H1 (cell line): ENCODE results near the gene SMTN. TPM values are rescaled to one million over a fixed set of nuclear protein-coding genes. Genes with fewer than 3 reads are reported as not detected.

ENCODE experiments used
- CTCF ChIA-PET: fragments of 300-600 bp; sonication (Branson Sonifier 250); formaldehyde crosslinking; loops from one replicate; lab custom pipeline; 2021; ENCODE audit not compliant: partially characterized antibody; lab: Charles Lee
- POLR2A ChIA-PET: fragments of 300-600 bp; sonication (Branson Sonifier 250); formaldehyde crosslinking; loops from one replicate; lab custom pipeline; 2021; ENCODE audit warnings: inconsistent platforms; ENCODE audit not compliant: partially characterized antibody; lab: Charles Lee
- DNase-seq, 2 experiments: peaks; one replicate each; pipeline versions ENCODE4 v3.0.0 to v3.0.0-alpha.2; 2010 to 2022; ENCODE audit warnings: low spot score in 2 of 2, low read depth in 1 of 2, mixed read lengths in 1 of 2
- FAIRE-seq: peaks from 2 replicates; lab custom pipeline; 2011; peaks lifted over from hg19 to GRCh38; lab: Jason Lieb, UNC
- H2AFZ ChIP-seq: 2 replicates; pipeline ENCODE4 v1.8.1; 2012; ENCODE audit warnings: low read length, inconsistent platforms
- H2AK5ac ChIP-seq: 2 replicates; pipeline ENCODE4 v1.6.1; 2013; ENCODE audit warnings: low read depth, low read length
- H2BK120ac ChIP-seq: replicated peaks from 2 replicates; pipeline ENCODE3; 2013; ENCODE audit warnings: low read depth, low read length, inconsistent platforms
- H2BK12ac ChIP-seq: 2 replicates; pipeline ENCODE4 v1.6.1; 2013; ENCODE audit warnings: low read depth, low read length
- H2BK15ac ChIP-seq: 2 replicates; pipeline ENCODE4 v1.6.1; 2013; ENCODE audit warnings: low read length
- H2BK20ac ChIP-seq: 2 replicates; pipeline ENCODE4 v1.6.1; 2013; ENCODE audit warnings: low read length
- H2BK5ac ChIP-seq: 2 replicates; pipeline ENCODE4 v1.6.1; 2013; ENCODE audit warnings: low read depth, low read length
- H3K14ac ChIP-seq: 2 replicates; pipeline ENCODE4 v1.6.1; 2013; ENCODE audit warnings: inconsistent platforms; ENCODE audit not compliant: insufficient read length
- H3K18ac ChIP-seq: 2 replicates; pipeline ENCODE4 v1.6.1; 2013; ENCODE audit warnings: low read length; ENCODE audit errors: extremely low read depth
- H3K23ac ChIP-seq: 2 replicates; pipeline ENCODE4 v1.6.1; 2013; ENCODE audit warnings: inconsistent platforms; ENCODE audit not compliant: insufficient read length
- H3K23me2 ChIP-seq: 2 replicates; pipeline ENCODE4 v1.6.1; 2013; ENCODE audit warnings: low read depth, low read length
- H3K27ac ChIP-seq: 2 replicates; pipeline ENCODE4 v1.6.1; 2011; ENCODE audit warnings: low read depth, low read length, inconsistent platforms
- H3K27me3 ChIP-seq, 4 experiments: replicated peaks in 1 of 4; 1 replicate in 1 of 4; 2 replicates in 3 of 4; pipeline versions ENCODE4 v1.6.1 to v1.8.1; 2011 to 2013; ENCODE audit warnings: low read length in 3 of 4, mild to moderate bottlenecking in 3 of 4, inconsistent platforms in 2 of 4, mixed read lengths in 2 of 4, moderate library complexity in 1 of 4; ENCODE audit not compliant: control insufficient read depth in 3 of 4, insufficient read depth in 3 of 4; ENCODE audit errors: extremely low read depth in 1 of 4
- H3K36me3 ChIP-seq, 4 experiments: 2 replicates each; pipeline versions ENCODE4 v1.6.1 to v1.8.1; 2011 to 2013; ENCODE audit warnings: mild to moderate bottlenecking in 4 of 4, low read length in 3 of 4, moderate library complexity in 2 of 4, control low read depth in 1 of 4, inconsistent platforms in 1 of 4; ENCODE audit not compliant: insufficient read depth in 4 of 4, control insufficient read depth in 2 of 4
- H3K4ac ChIP-seq: replicated peaks from 2 replicates; pipeline ENCODE3; 2013; ENCODE audit warnings: low read length, low read depth, mixed read lengths, inconsistent platforms; ENCODE audit not compliant: insufficient read length
- H3K4me1 ChIP-seq, 4 experiments: replicated peaks in 1 of 4; 1 replicate in 1 of 4; 2 replicates in 3 of 4; pipeline versions ENCODE4 v1.6.1 to v1.8.1; 2011 to 2013; ENCODE audit warnings: low read length in 3 of 4, inconsistent platforms in 2 of 4, mixed read lengths in 1 of 4; ENCODE audit not compliant: insufficient read depth in 4 of 4, control insufficient read depth in 3 of 4
- H3K4me2 ChIP-seq, 2 experiments: 2 replicates each; pipeline versions ENCODE4 v1.6.1 to v1.8.1; 2011 to 2013; ENCODE audit warnings: low read depth in 2 of 2, low read length in 2 of 2, control low read depth in 1 of 2, inconsistent platforms in 1 of 2, mild to moderate bottlenecking in 1 of 2; ENCODE audit not compliant: insufficient read depth in 1 of 2
- H3K4me3 ChIP-seq, 4 experiments: fragments of 200-600, 300-600 bp in 1 of 4; sonication (generic), shearing (Covaris generic), sonication (Bioruptor Twin) in 1 of 4; 2 replicates each; pipeline versions ENCODE4 v1.5.1 to v1.8.1; 2011 to 2016; ENCODE audit warnings: low read length in 4 of 4, low read depth in 3 of 4, control low read depth in 2 of 4, inconsistent platforms in 2 of 4, mild to moderate bottlenecking in 2 of 4, mixed read lengths in 1 of 4, moderate library complexity in 1 of 4; ENCODE audit not compliant: insufficient read depth in 2 of 4; ENCODE audit errors: extremely low read depth in 1 of 4
- H3K56ac ChIP-seq: replicated peaks from 2 replicates; pipeline ENCODE3; 2013; ENCODE audit warnings: low read depth, mild to moderate bottlenecking, mixed read lengths, low read length, inconsistent platforms; ENCODE audit not compliant: insufficient read length
- H3K79me1 ChIP-seq: 2 replicates; pipeline ENCODE4 v1.6.1; 2013; ENCODE audit warnings: low read depth, low read length, control low read depth
- H3K79me2 ChIP-seq, 2 experiments: 2 replicates each; pipeline versions ENCODE4 v1.6.1 to v1.8.1; 2012 to 2013; ENCODE audit warnings: low read length in 2 of 2, mild to moderate bottlenecking in 2 of 2, inconsistent platforms in 1 of 2; ENCODE audit not compliant: insufficient read depth in 2 of 2, control insufficient read depth in 1 of 2
- H3K9ac ChIP-seq, 4 experiments: replicated peaks in 1 of 4; 1 replicate in 1 of 4; 2 replicates in 3 of 4; pipeline versions ENCODE4 v1.6.1 to v1.8.1; 2011 to 2013; ENCODE audit warnings: low read depth in 3 of 4, low read length in 3 of 4, control low read depth in 2 of 4, mild to moderate bottlenecking in 2 of 4, moderate library complexity in 2 of 4, inconsistent platforms in 1 of 4; ENCODE audit errors: extremely low read depth in 1 of 4
- H3K9me3 ChIP-seq, 2 experiments: 2 replicates each; pipeline versions ENCODE4 v1.6.1 to v1.8.1; 2012 to 2013; ENCODE audit warnings: mild to moderate bottlenecking in 2 of 2, moderate library complexity in 2 of 2, control low read depth in 1 of 2, inconsistent platforms in 1 of 2, low read depth in 1 of 2, low read length in 1 of 2, mixed read lengths in 1 of 2; ENCODE audit not compliant: insufficient read depth in 2 of 2
- H4K20me1 ChIP-seq, 2 experiments: replicated peaks in 1 of 2; 2 replicates each; pipeline versions ENCODE3 to v1.8.1; 2011 to 2013; ENCODE audit warnings: inconsistent platforms in 2 of 2, low read length in 2 of 2, mild to moderate bottlenecking in 1 of 2; ENCODE audit not compliant: insufficient read depth in 2 of 2, control insufficient read depth in 1 of 2
- H4K5ac ChIP-seq: 2 replicates; pipeline ENCODE4 v1.6.1; 2013; ENCODE audit warnings: low read length, low read depth, mixed read lengths, inconsistent platforms; ENCODE audit not compliant: insufficient read length
- H4K8ac ChIP-seq: 2 replicates; pipeline ENCODE4 v1.8.0; 2013; ENCODE audit warnings: mild to moderate bottlenecking, moderate library complexity, low read length, inconsistent platforms; ENCODE audit not compliant: insufficient read depth; ENCODE audit errors: extremely low read depth
- H4K91ac ChIP-seq: replicated peaks from 2 replicates; pipeline ENCODE3; 2013; ENCODE audit warnings: low read length, mixed read lengths, inconsistent platforms; ENCODE audit not compliant: insufficient read length
- KDM1A ChIP-seq: fragments of 200-600, 300-600 bp; sonication (generic); IDR thresholded peaks from 2 replicates; pipeline ENCODE4 v1.7.1; 2016; ENCODE audit warnings: mild to moderate bottlenecking, low read length, borderline replicate concordance
- WGBS, 2 experiments: shearing (Covaris generic) in 1 of 2; methylation state at CpG; one replicate each; pipeline versions ENCODE4 v1.1.6 to v1.1.7; 2013 to 2015; ENCODE audit warnings: low lambda C conversion rate in 2 of 2, mixed read lengths in 2 of 2, inconsistent platforms in 1 of 2, low coverage in 1 of 2, missing lambda C conversion rate in 1 of 2; ENCODE audit not compliant: insufficient replicate concordance in 2 of 2, insufficient coverage in 1 of 2, insufficient read length in 1 of 2; ENCODE audit errors: extremely low coverage in 1 of 2, missing lambda C conversion rate in 1 of 2; 5-methylcytosine and 5-hydroxymethylcytosine counted together
- polyA plus RNA-seq, 7 experiments: library from polyadenylated mRNA; depleted of rRNA in 3 of 7; stranded (reverse) in 5 of 7; unstranded in 2 of 7; fragments of >200 nt in 5 of 7; fragments of 200-250 nt in 2 of 7; gene quantifications; 1 replicate in 5 of 7; 2 replicates in 1 of 7; 4 replicates in 1 of 7; pipeline versions ENCODE4 v1.2.1 to v1.2.3, GENCODE V29; 2011 to 2013; ENCODE audit warnings: missing spikeins in 2 of 7, mixed read lengths in 2 of 7
- total RNA-seq: library from RNA; stranded (reverse); fragmentation: NEBNext Ultra II Directional; extraction: Animal tissue kit (Norgen Biotek cat#: 25700); gene quantifications from 2 replicates; pipeline ENCODE4 v1.2.1, GENCODE V29; 2021

SMTN gene
- total and polyA plus RNA-seq, 2 of the 8 experiments (the other 6 are each of a cell fraction or from before 2014, with no cell fraction given) = 12.3 to 20.8 TPM

- Histone ChIP-seq H3K79me1 (peaks cover 12% of the 10 kb centered on the region; the same call in 1 of the 2 replicates), H4K91ac (no peak overlapping the region), H3K27me3 (no peaks in the 10 kb centered on the region), H2BK12ac (no peak overlapping the region), H3K4ac (no peak overlapping the region), H3K23ac (no peak overlapping the region), H2AK5ac (no peak overlapping the region), H2BK20ac (no peak overlapping the region), H4K8ac (no peak overlapping the region), H3K27ac (no peak overlapping the region), H3K79me2 (peaks cover 0 to 17% of the 10 kb centered on the region in 2 experiments; a peak in 3 of 4 replicates), H3K4me2 (no peak overlapping the region), H4K5ac (no peak overlapping the region), H3K18ac (no peak overlapping the region), H3K36me3 (peaks cover 10 to 29% (median 18%) of the 10 kb centered on the region in 4 experiments; a peak in 7 of 8 replicates), H3K4me3 (no peak overlapping the region), H4K20me1 (peaks cover 4 to 23% of the 10 kb centered on the region in 2 experiments), H2BK15ac (no peak overlapping the region), H3K23me2 (peaks cover 6% of the 10 kb centered on the region), H3K9ac (no peak overlapping the region), H3K4me1 (peaks cover 7 to 14% (median 9%) of the 10 kb centered on the region in 4 experiments), H3K14ac (no peak overlapping the region), H2AFZ (no peak overlapping the region), H3K56ac (no peak overlapping the region), H2BK5ac (no peak overlapping the region), H2BK120ac (no peak overlapping the region), H3K9me3 (no peaks in the 10 kb centered on the region)
- POLR2A ChIA-PET = interaction anchor here (0.8 to 2.7 kb wide), 4 partner anchors 10 to 39 kb away, joined by 3 to 9 read pairs (median 6); partner anchors contain the start of genes INPP5J and SELENOM
- FAIRE-seq (no peak), DNase-seq (no peak)
- no peak for TF ChIP-seq KDM1A
- WGBS, 2 experiments = 90% methylated on average over 4 of the region's 4 CpGs; no CpG with 5 or more reads in 1 of the 2 experiments
- CTCF ChIA-PET = interaction anchor here (0.7 to 2.5 kb wide), 5 partner anchors 14 to 38 kb away, joined by 3 to 16 read pairs (median 3); partner anchors contain the start of gene SELENOM
Observed at GRCh38 chr22:31134688-31135087, 53.6 kb downstream of the SMTN start.
